Naive B cell (primary cell): ENCODE results near the gene ALG12. TPM values are rescaled to one million over a fixed set of nuclear protein-coding genes. Genes with fewer than 3 reads are reported as not detected.

Experiments used
- ATAC-seq, 2 donors: fragments of 150-1000 bp; cut with Tn5 transposase; 2 replicates each; pipeline ENCODE4 v1.10.0; 2021; ENCODE audit warnings: low read depth in 2 of 2, mild to moderate bottlenecking in 2 of 2, moderate library complexity in 2 of 2
- DNase-seq: peaks from one replicate; pipeline ENCODE4 v3.0.0; 2022
- H3K27ac Mint-ChIP-seq, 6 donors: one replicate each; pipeline ENCODE4 v1.8.0; 2020 to 2022; ENCODE audit warnings: mild to moderate bottlenecking in 6 of 6, mixed read lengths in 6 of 6, moderate library complexity in 5 of 6, inconsistent platforms in 2 of 6
- H3K27me3 Mint-ChIP-seq, 3 donors: one replicate each; pipeline ENCODE4 v1.8.0; 2021 to 2022; ENCODE audit warnings: mixed read lengths in 3 of 3, mild to moderate bottlenecking in 1 of 3
- H3K36me3 Mint-ChIP-seq, 2 donors: one replicate each; pipeline ENCODE4 v1.8.0; 2020 to 2022; ENCODE audit warnings: mixed read lengths in 2 of 2, inconsistent platforms in 1 of 2, mild to moderate bottlenecking in 1 of 2
- H3K4me1 Mint-ChIP-seq, 3 donors: one replicate each; pipeline ENCODE4 v1.8.0; 2020 to 2022; ENCODE audit warnings: mixed read lengths in 3 of 3, inconsistent platforms in 1 of 3, mild to moderate bottlenecking in 1 of 3, moderate library complexity in 1 of 3
- H3K4me3 Mint-ChIP-seq, 8 donors: one replicate each; pipeline ENCODE4 v1.8.0; 2020 to 2022; ENCODE audit warnings: mild to moderate bottlenecking in 8 of 8, mixed read lengths in 8 of 8, moderate library complexity in 8 of 8, inconsistent platforms in 2 of 8
- H3K9me3 Mint-ChIP-seq, 7 donors: one replicate each; pipeline ENCODE4 v1.8.0; 2020 to 2022; ENCODE audit warnings: mixed read lengths in 7 of 7, mild to moderate bottlenecking in 5 of 7, inconsistent platforms in 2 of 7, moderate library complexity in 1 of 7
- polyA plus RNA-seq, 6 donors: library from polyadenylated mRNA; unstranded; fragments of 300-500 nt; fragmentation: Illumina TruSeq; gene quantifications; one replicate each; pipeline ENCODE4 v1.2.3, GENCODE V29; 2021; ENCODE audit warnings: low read depth in 6 of 6

The ALG12 gene
- polyA plus RNA-seq, 6 donors from 2014 or later = 10.1 to 17.5 (median 13.0) TPM

DNA sequence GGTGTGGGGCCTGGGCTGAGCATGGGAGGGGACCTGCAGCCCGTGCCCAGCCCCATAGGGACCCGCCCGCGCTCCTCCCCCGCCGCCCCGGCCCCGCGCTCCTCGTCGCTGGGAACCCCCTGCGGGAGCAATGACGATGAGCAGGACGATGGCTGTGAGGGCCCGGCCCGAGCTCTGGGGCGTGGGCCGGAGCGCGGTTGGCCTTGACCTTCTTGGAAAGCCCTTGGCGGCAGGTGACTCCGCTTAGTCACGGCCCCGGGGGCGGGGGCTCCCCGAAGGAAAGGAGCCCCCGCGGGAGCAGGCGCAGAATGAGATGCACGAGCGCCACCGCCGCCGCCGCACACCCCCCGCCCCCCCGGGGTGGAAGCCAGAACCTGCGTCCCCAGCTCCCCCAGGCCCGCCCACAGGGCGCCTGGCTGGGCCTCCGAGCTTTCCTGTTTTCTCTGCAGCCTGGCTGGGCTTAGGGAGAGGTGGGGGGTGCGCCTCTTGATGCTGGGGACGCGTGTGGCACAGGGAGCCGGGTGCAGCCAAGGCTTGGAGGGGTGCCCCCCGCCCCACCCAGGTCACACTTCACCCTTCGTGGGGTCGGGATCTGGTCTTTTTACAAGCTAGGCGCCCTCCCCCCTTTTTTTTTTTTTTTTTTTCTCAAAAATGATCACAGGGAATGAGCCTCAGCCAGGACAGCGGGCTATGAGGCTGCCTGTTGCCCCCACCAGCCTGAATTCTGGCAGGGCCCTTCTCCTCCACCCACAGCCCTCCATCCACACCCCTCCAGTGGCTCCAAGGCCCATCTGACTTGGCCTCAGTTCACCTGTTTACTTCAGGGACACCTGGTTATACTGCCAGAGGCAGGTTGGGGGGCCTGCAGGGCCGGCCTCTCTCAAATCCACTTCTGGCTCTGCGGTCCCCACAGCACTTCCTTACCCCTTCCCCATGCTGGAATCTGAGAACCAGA lies 18.1 kb upstream of the ALG12 start:
- peak overlapping the region; percentile 67 to 88 (median 75) for H3K4me3 Mint-ChIP-seq
- H3K27ac Mint-ChIP-seq = peak overlapping the region; percentile 87 to 96 (median 95)
- DNase-seq (peak; percentile 96), ATAC-seq (peak; percentile 71 to 74)
- H3K4me1 Mint-ChIP-seq = peaks cover 16 to 45% (median 33%) of the 10 kb centered on the region in 3 donors
- H3K9me3 Mint-ChIP-seq = peaks cover 0 to 5% (median 1%) of the 10 kb centered on the region in 7 donors
- H3K27me3 Mint-ChIP-seq = no peaks in the 10 kb centered on the region
- no peaks in the 10 kb centered on the region for H3K36me3 Mint-ChIP-seq

DNA sequence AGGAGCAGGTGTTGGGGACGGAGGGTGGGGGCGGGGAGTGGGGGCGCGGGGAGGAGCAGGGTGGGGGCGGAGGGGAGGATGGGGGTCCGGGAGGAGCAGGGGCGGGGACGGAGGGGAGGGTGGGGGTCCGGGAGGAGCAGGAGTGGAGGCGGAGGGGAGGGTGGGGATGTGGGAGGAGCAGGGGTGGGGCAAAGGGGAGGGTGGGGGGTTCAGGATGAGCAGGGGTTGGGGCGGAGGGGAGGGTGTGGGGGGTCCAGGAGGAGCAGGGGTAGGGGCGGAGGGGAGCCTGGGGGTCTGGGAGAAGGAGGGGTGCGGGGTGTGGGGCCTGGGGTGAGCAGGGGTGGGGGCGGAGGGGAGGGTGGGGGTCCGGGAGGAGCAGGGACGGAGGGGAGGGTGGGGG lies 17.3 kb upstream of the ALG12 start:
- H3K27me3 Mint-ChIP-seq = no peaks in the 10 kb centered on the region
- peak overlapping the region; percentile 52 to 96 (median 94) for H3K27ac Mint-ChIP-seq
- H3K36me3 Mint-ChIP-seq = no peaks in the 10 kb centered on the region
- peaks cover 20 to 47% (median 40%) of the 10 kb centered on the region in 3 donors for H3K4me1 Mint-ChIP-seq
- H3K9me3 Mint-ChIP-seq = peaks cover 0 to 5% (median 0%) of the 10 kb centered on the region in 7 donors
- H3K4me3 Mint-ChIP-seq = peak overlapping the region; percentile 67 to 88 (median 76)
- ATAC-seq (no peak), DNase-seq (no peak)

- peak overlapping the region; percentile 67 to 90 (median 83) for H3K4me3 Mint-ChIP-seq
- peaks cover 25 to 52% (median 46%) of the 10 kb centered on the region in 3 donors for H3K4me1 Mint-ChIP-seq
- H3K36me3 Mint-ChIP-seq = no peaks in the 10 kb centered on the region
- peaks cover 0 to 5% (median 0%) of the 10 kb centered on the region in 7 donors for H3K9me3 Mint-ChIP-seq
- DNase-seq (peak; percentile 85), ATAC-seq (peak; percentile 10 to 20)
- no peaks in the 10 kb centered on the region for H3K27me3 Mint-ChIP-seq
- H3K27ac Mint-ChIP-seq = peak overlapping the region in 4 of 6 donors; percentile 68 to 99 (median 95)
These were observed 16.8 kb upstream of the ALG12 start for GRCh38 chr22:49934891-49935557.

- Mint-ChIP-seq H3K4me3 (peak overlapping the region; percentile 67 to 90 (median 83)), H3K4me1 (peaks cover 27 to 55% (median 50%) of the 10 kb centered on the region in 3 donors), H3K27ac (peak overlapping the region; percentile 82 to 99 (median 95)), H3K9me3 (peaks cover 0 to 3% (median 0%) of the 10 kb centered on the region in 7 donors), H3K27me3 (no peaks in the 10 kb centered on the region), H3K36me3 (no peaks in the 10 kb centered on the region)
- DNase-seq (peak; percentile 62), ATAC-seq (no peak)
These were observed 16.1 kb upstream of the ALG12 start for GRCh38 chr22:49934160-49934890.

- DNase-seq (no peak), ATAC-seq (no peak)
- H3K36me3 Mint-ChIP-seq = no peaks in the 10 kb centered on the region
- no peaks in the 10 kb centered on the region for H3K9me3 Mint-ChIP-seq
- H3K27ac Mint-ChIP-seq = peak overlapping the region; percentile 95 to 99 (median 98)
- H3K4me3 Mint-ChIP-seq = peak overlapping the region; percentile 67 to 92 (median 84)
- H3K4me1 Mint-ChIP-seq = peaks cover 27 to 55% (median 50%) of the 10 kb centered on the region in 3 donors
- H3K27me3 Mint-ChIP-seq = no peaks in the 10 kb centered on the region
These were observed 15.3 kb upstream of the ALG12 start for GRCh38 chr22:49933236-49934159.

DNA sequence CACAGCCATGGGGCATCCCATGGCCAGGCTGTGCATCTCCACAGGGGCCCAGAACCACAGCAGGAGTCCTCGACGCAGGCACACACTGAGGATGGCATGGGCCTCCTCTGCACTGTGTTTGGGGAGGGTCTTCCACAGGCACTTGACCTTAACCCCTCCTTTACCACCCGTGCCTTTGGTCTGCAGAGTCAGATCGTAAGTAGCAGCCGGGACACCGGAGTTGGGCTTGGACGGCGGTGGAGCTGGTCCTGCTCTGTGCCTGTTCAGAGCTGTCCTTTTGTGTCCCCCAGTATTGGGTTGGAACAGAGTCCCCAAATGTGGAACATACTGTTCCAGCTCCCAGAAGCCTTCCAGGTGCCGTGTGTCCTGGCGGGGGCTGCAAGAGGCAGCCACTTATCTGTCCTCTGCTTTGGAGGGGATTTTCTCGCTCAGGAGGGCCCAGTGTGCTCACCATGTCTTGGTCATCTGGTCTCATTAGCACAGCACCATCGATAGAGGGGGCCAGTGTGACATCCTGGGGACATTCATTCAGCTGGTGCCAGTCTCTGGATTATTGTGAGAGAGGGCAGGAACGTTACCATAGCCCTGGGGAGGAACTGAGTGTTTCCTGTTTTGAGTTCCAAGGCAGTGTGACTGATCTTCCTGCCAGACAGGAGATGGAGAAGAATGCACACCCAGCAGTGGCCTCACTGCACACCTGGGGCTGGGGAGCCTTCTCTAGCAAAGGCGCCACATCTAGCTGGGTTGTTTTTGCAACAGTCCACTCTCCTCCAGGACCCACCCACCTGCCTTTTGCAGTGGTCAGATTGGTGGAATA lies 12.6 kb upstream of the ALG12 start:
- peak; percentile 58 to 61 for ATAC-seq
- Mint-ChIP-seq H3K4me1 (peaks cover 32 to 54% (median 51%) of the 10 kb centered on the region in 3 donors), H3K4me3 (peak overlapping the region; percentile 60 to 87 (median 81)), H3K36me3 (no peaks in the 10 kb centered on the region), H3K27me3 (no peaks in the 10 kb centered on the region), H3K27ac (peak overlapping the region; percentile 95 to 100 (median 100)), H3K9me3 (no peaks in the 10 kb centered on the region)
- DNase-seq = peak; percentile 92

DNA sequence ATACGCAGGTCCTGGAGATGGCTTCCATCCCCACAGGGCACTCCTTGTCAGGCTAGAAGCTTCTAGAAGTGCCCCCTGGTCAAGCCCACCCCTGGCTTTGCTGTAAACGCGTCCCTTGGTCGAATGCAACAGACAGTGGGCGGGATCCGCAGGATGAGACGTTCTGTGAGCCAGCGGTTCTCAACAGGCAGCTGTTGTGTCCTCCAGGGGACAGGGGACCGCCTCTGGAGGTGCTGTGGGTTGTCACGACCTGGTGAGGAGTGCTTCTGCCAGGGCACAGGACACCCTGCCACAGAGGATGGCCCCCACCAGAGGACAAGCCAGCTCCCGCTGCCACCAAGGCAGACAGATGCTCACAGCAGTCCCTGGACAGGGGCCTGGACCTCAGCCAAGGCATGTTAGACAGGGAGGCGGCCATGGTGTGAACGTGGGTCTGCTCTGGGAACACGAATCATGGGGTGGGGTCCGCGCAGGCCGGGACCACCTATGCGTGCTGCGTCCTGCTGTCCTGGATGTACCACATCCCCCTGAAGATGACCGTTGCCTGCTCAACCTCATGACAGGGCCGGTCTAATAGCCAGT lies 11.8 kb upstream of the ALG12 start:
- Mint-ChIP-seq H3K27me3 (no peaks in the 10 kb centered on the region), H3K4me3 (peak overlapping the region; percentile 60 to 83 (median 80)), H3K4me1 (peaks cover 40 to 60% (median 58%) of the 10 kb centered on the region in 3 donors), H3K36me3 (no peaks in the 10 kb centered on the region), H3K27ac (peak overlapping the region; percentile 95 to 100 (median 100)), H3K9me3 (peaks cover 0 to 2% (median 0%) of the 10 kb centered on the region in 7 donors)
- DNase-seq (no peak), ATAC-seq (no peak)

DNA sequence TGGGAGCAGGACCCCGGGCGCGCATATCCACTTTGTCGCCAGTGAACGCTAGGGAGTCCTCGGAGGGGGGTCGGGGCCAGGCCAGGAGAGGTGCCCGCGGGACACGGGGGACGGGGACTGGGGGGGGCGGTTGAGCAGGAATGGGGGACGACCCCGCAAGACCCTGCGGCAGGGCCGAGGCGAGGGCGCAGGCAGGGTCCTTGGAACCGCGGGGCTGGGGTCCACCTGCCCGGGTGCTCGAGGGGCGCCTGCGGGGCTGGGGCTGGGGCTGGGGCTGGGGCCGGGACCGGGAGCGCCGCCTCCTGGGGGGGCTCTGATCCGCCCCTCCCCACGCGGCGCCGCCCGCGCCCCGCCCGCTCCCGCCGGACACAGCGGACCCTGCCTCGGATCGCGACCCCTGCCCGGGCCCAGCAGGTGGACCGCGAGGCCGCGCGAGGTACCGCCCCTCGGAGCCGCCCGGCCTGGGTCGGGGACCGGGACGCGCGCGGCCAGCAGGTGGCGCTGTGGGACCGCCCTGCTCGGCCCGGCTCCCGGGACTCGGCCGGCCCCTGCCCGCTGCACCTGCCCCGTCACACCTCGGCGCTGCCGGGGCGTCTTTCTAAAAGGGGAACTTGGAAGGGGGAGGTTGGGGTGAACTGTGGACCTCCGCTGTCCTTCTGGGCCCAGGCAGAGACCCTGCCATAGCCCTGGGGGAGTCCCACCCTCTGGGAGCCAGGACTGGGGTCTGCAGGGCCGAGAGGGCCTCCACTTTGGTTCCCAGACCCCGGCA lies 11.2 kb upstream of the ALG12 start:
- DNase-seq (peak; percentile 93), ATAC-seq (peak; percentile 32 to 44)
- Mint-ChIP-seq H3K27me3 (no peaks in the 10 kb centered on the region), H3K36me3 (no peaks in the 10 kb centered on the region), H3K27ac (peak overlapping the region; percentile 98 to 100 (median 100)), H3K4me3 (peak overlapping the region; percentile 58 to 83 (median 80)), H3K4me1 (peaks cover 42 to 65% (median 59%) of the 10 kb centered on the region in 3 donors), H3K9me3 (peaks cover 0 to 2% (median 0%) of the 10 kb centered on the region in 7 donors)

DNA sequence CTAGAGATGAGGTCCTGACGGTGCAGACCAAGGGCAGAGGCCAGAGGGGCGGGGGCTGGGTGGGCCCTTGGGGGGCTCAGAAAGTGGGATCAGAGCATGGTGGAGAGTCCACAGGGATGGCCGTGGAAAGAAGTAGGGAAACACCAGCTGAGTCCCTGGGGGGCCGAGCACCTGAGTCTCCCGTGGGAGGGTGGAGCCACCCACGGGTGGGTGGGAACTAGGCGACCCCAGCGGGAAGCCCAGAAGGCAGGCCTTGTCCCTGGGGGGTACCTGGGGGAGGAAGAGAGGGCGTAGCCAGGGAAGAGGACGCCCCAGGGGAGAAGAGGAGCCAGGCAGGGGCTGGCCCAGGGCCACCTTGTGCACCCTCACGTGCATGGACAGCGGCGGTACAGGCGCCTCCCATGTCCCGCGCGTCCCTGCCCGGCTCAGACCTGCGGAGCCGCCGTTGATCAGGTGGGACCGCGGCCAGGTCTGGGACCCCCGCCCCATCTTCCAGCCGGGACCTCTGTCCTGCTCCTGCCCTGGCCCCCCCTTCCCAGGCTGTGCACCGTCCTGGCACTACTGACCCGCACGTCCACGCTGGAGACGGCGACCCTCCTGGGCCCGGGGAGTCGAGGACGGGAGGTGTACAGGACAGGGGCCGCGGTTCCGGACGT lies 10.4 kb upstream of the ALG12 start:
- Mint-ChIP-seq H3K4me3 (peak overlapping the region in 5 of 8 donors; percentile 37 to 82 (median 61)), H3K4me1 (peaks cover 42 to 68% (median 52%) of the 10 kb centered on the region in 3 donors), H3K27me3 (no peaks in the 10 kb centered on the region), H3K36me3 (no peaks in the 10 kb centered on the region), H3K27ac (peak overlapping the region in 4 of 6 donors; percentile 61 to 98 (median 92)), H3K9me3 (peaks cover 0 to 2% (median 0%) of the 10 kb centered on the region in 7 donors)
- ATAC-seq (no peak), DNase-seq (no peak)

DNA sequence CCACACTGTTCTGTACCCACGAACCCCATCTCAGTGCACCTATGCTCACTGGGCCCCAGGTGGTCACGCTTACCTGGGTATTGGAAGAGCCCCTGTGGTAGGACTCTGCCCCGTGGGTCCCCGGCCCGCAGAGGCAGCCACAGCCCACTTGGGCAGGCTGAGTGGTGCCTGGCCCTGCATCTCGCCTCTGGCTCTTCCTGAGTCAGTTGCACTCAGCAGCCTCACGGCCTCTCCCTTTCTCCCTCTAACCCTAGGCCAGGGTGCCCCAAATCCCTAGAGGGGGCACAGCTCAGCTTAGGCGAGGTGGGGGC lies 9.9 kb upstream of the ALG12 start:
- Mint-ChIP-seq H3K4me1 (peaks cover 38 to 69% (median 47%) of the 10 kb centered on the region in 3 donors), H3K36me3 (no peaks in the 10 kb centered on the region), H3K27ac (peak overlapping the region in 3 of 6 donors; percentile 61 to 98 (median 92)), H3K9me3 (peaks cover 0 to 2% (median 0%) of the 10 kb centered on the region in 7 donors), H3K27me3 (no peaks in the 10 kb centered on the region), H3K4me3 (peak overlapping the region in 6 of 8 donors; percentile 16 to 82 (median 60))
- no peak for DNase-seq
- no peak for ATAC-seq
